A549 (cell line): ENCODE results near the gene ATAD2B. TPM values are rescaled to one million over a fixed set of nuclear protein-coding genes. Genes with fewer than 3 reads are reported as not detected.

Source experiments
- ATAC-seq, 2 experiments: fragments of 200-7000 bp in 1 of 2; fragments of >200 bp in 1 of 2; cut with Nextera tagmentation in 1 of 2; cut with Tn5 transposase in 1 of 2; 3 replicates each; pipeline versions ENCODE4 v1.8.0 to v1.9.1; 2018 to 2020; ENCODE audit warnings: mild to moderate bottlenecking in 1 of 2, moderate library complexity in 1 of 2
- CTCF ChIA-PET: fragments of 300-600 bp; sonication (Branson Sonifier 250); formaldehyde crosslinking; extraction: SDS; loops from one replicate; lab custom pipeline; 2021; ENCODE audit warnings: antibody characterized with exemption, inconsistent platforms; lab: Yijun Ruan, JAX
- POLR2A ChIA-PET: fragments of 350-600 bp; formaldehyde crosslinking; extraction: SDS; loops from one replicate; lab custom pipeline; 2021; ENCODE audit warnings: antibody characterized with exemption, inconsistent platforms; lab: Yijun Ruan, JAX
- DNase-seq, 2 experiments: peaks; one replicate each; pipeline versions ENCODE4 v3.0.0 to v3.0.0-alpha.2; 2011 to 2016; ENCODE audit warnings: low read depth in 1 of 2, low spot score in 1 of 2
- FAIRE-seq: peaks from 2 replicates; lab custom pipeline; 2011; peaks lifted over from hg19 to GRCh38; lab: Jason Lieb, UNC
- H3K27ac ChIP-seq, 2 experiments: fragments of >200 bp; sonication (Bioruptor Twin); formaldehyde crosslinking; 3 replicates each; pipeline ENCODE4 v1.5.1; 2016 to 2017
- H3K4me1 ChIP-seq: fragments of >200 bp; sonication (Bioruptor Twin); formaldehyde crosslinking; 3 replicates; pipeline ENCODE4 v1.6.1; 2016
- H3K4me2 ChIP-seq: fragments of >200 bp; sonication (Bioruptor Twin); formaldehyde crosslinking; 3 replicates; pipeline ENCODE4 v1.6.1; 2016
- H3K4me3 ChIP-seq: fragments of >200 bp; sonication (Bioruptor Twin); formaldehyde crosslinking; 3 replicates; pipeline ENCODE4 v1.5.1; 2016
- H3K9me3 ChIP-seq: fragments of >200 bp; sonication (Bioruptor Twin); formaldehyde crosslinking; 3 replicates; pipeline ENCODE4 v1.6.1; 2016
- ATOH8 ChIP-seq: fragments of 250-450 bp; sonication (Bioruptor Pico); IDR thresholded peaks from 2 replicates; pipeline ENCODE4 v1.5.0; 2020; ENCODE audit warnings: low read depth, mild to moderate bottlenecking, moderate library complexity
- CHD4 ChIP-seq: fragments of 200-600 bp; sonication (generic); IDR thresholded peaks from 2 replicates; pipeline ENCODE4 v1.6.1; 2016; ENCODE audit warnings: antibody characterized with exemption, mild to moderate bottlenecking, borderline replicate concordance
- EHMT2 ChIP-seq: fragments of 200-600 bp; sonication (generic); IDR thresholded peaks from 2 replicates; pipeline ENCODE4 v1.6.1; 2016; ENCODE audit warnings: antibody characterized with exemption, low read depth, mild to moderate bottlenecking, moderate library complexity
- EP300 ChIP-seq, 2 experiments: fragments of >200 bp; sonication (Bioruptor Twin); formaldehyde crosslinking; IDR thresholded peaks; 2 replicates in 1 of 2; 3 replicates in 1 of 2; pipeline ENCODE4 v1.6.1; 2016 to 2017
- GATA3 ChIP-seq: IDR thresholded peaks from 2 replicates; pipeline ENCODE4 v1.6.1; 2012; ENCODE audit warnings: borderline replicate concordance
- HEYL ChIP-seq: fragments of 250-450 bp; sonication (Bioruptor Pico); IDR thresholded peaks from 2 replicates; pipeline ENCODE4 v1.8.0; 2021; ENCODE audit warnings: mild to moderate bottlenecking, moderate library complexity
- HMGXB4 ChIP-seq: fragments of 250-450 bp; sonication (Bioruptor Pico); IDR thresholded peaks from 2 replicates; pipeline ENCODE4 v1.5.0; 2021; ENCODE audit warnings: mild to moderate bottlenecking, moderate library complexity, borderline replicate concordance
- HOXB5 ChIP-seq: fragments of 250-450 bp; sonication (Bioruptor Pico); IDR thresholded peaks from 2 replicates; pipeline ENCODE4 v1.5.0; 2020; ENCODE audit warnings: mild to moderate bottlenecking, moderate library complexity
- JUN ChIP-seq, 2 experiments: fragments of >200 bp; sonication (Bioruptor Twin); formaldehyde crosslinking; IDR thresholded peaks; 2 replicates in 1 of 2; 3 replicates in 1 of 2; pipeline ENCODE4 v1.6.1; 2016 to 2017
- MAFK ChIP-seq: fragments of 450-650 bp; IDR thresholded peaks from 2 replicates; pipeline ENCODE4 v1.6.1; 2014; ENCODE audit not compliant: partially characterized antibody
- MAZ ChIP-seq: fragments of 150-350 bp; IDR thresholded peaks from 2 replicates; pipeline ENCODE4 v1.6.1; 2014; ENCODE audit warnings: antibody characterized with exemption, low read depth, low read length, borderline replicate concordance
- MYC ChIP-seq: IDR thresholded peaks from 2 replicates; pipeline ENCODE4 v1.6.1; 2012; ENCODE audit warnings: mild to moderate bottlenecking, inconsistent platforms, low read length, improper control_type of control experiment, borderline replicate concordance
- NPAS2 ChIP-seq: fragments of 250-450 bp; sonication (Bioruptor Pico); IDR thresholded peaks from 2 replicates; pipeline ENCODE4 v1.8.0; 2022; ENCODE audit warnings: mild to moderate bottlenecking, moderate library complexity, borderline replicate concordance
- NR3C1 ChIP-seq: fragments of >200 bp; sonication (Bioruptor Twin); formaldehyde crosslinking; IDR thresholded peaks from 3 replicates; pipeline ENCODE4 v1.6.1; 2017
- RCOR1 ChIP-seq: fragments of 150-350 bp; IDR thresholded peaks from 2 replicates; pipeline ENCODE4 v1.6.1; 2014; ENCODE audit warnings: antibody characterized with exemption, low read length, low read depth
- RFX5 ChIP-seq: fragments of 450-650 bp; IDR thresholded peaks from 2 replicates; pipeline ENCODE4 v1.7.1; 2014; ENCODE audit warnings: antibody characterized with exemption, mild to moderate bottlenecking, moderate library complexity
- SREBF2 ChIP-seq: fragments of 450-650 bp; IDR thresholded peaks from 2 replicates; pipeline ENCODE4 v1.6.1; 2014; ENCODE audit warnings: mild to moderate bottlenecking, moderate library complexity
- ZNF302 ChIP-seq: fragments of 250-450 bp; sonication (Bioruptor Pico); IDR thresholded peaks from 2 replicates; pipeline ENCODE4 v1.9.0; 2021; ENCODE audit warnings: inconsistent platforms, mild to moderate bottlenecking, moderate library complexity
- WGBS: methylation state at CpG from one replicate; pipeline ENCODE4 v1.1.6; 2017; ENCODE audit errors: missing lambda C conversion rate; 5-methylcytosine and 5-hydroxymethylcytosine counted together
- polyA plus RNA-seq, 4 experiments: library from polyadenylated mRNA; depleted of rRNA in 3 of 4; stranded (reverse); fragments of >200 nt; fragmentation: RNase III in 1 of 4; extraction: RNeasy Plus Mini Kit Qiagen cat#74134 plus additional on column Dnase treatment in 1 of 4; gene quantifications; 2 replicates in 3 of 4; 3 replicates in 1 of 4; pipeline ENCODE4 v1.2.3, GENCODE V29; 2011 to 2017
- TF ChIP-seq, protein P1 (sequence below): fragments of 200-600 bp; sonication (generic); IDR thresholded peaks from 2 replicates; pipeline ENCODE4 v1.6.1; 2016; ENCODE audit warnings: antibody characterized with exemption, mild to moderate bottlenecking, moderate library complexity
- TF ChIP-seq, protein P2 (sequence below): IDR thresholded peaks from 2 replicates; pipeline ENCODE4 v1.6.1; 2012; ENCODE audit warnings: low read depth, borderline replicate concordance
- TF ChIP-seq, protein P3 (sequence below): IDR thresholded peaks from 2 replicates; pipeline ENCODE4 v1.6.1; 2012
- TF ChIP-seq, protein P4 (sequence below): fragments of 150-350 bp; IDR thresholded peaks from 2 replicates; pipeline ENCODE4 v1.6.1; 2014; ENCODE audit warnings: low read depth, mild to moderate bottlenecking, low read length

ATAD2B gene
- polyA plus RNA-seq, 2 of the 4 experiments (the other 2 are of a cell fraction) = 5.4 to 13.1 TPM

- CTCF ChIA-PET = interaction anchor here (1.0 kb wide), 1 partner anchor 12 kb away, joined by 3 read pairs; no protein-coding TSS in a partner anchor
- POLR2A ChIA-PET = no interaction called here
- FAIRE-seq = no peak
- DNase-seq = no peak
- Histone ChIP-seq H3K4me2 (no peak overlapping the region), H3K4me1 (no peaks in the 10 kb centered on the region), H3K4me3 (no peak overlapping the region), H3K27ac (no peak overlapping the region), H3K9me3 (no peaks in the 10 kb centered on the region)
- no peak for TF ChIP-seq ATOH8 (CRISPR knock-in tag)
- TF ChIP-seq NR3C1 = no peak
- no peak for TF ChIP-seq GATA3
- TF ChIP-seq JUN (IDR thresholded peaks at IDR 0.05) = no peak
- TF ChIP-seq EHMT2 = no peak
- TF ChIP-seq SREBF2 = no peak
- no peak for TF ChIP-seq HOXB5 (CRISPR knock-in tag)
- TF ChIP-seq CHD4 = no peak
- no peak for ATAC-seq
- WGBS = 65% methylated on average over 1 of the region's 1 CpG
Observed at GRCh38 chr2:23772056-23772455, 154.9 kb downstream of the ATAD2B start.

DNA sequence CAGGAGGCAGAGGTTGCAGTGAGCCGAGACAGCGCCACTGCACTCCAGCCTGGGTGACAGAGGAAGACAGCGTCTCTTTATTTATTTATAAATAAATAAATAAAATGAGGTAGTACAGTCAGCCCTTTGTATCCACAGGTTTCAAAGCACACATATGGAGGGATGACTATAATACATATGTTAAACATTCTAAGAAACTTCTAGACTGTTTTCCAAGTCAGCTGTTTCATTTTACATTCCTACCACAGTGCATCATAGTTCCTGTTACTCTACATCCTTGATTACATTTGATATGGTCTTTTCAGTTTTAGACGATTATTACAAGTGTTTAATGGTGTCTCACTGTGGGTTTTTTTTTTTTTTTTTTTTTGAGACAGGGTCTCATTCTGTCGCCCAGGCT lies 157.6 kb downstream of the ATAD2B start:
- DNase-seq (no peak), FAIRE-seq (no peak), ATAC-seq (no peak)
- H3K4me3 ChIP-seq = no peak overlapping the region
- H3K4me2 ChIP-seq = no peak overlapping the region
- ChIA-PET CTCF (interaction anchor here (0.6 to 2.2 kb wide), 4 partner anchors 8 to 402 kb away, joined by 3 to 9 read pairs (median 4); no protein-coding TSS in a partner anchor), POLR2A (no interaction called here)
- TF ChIP-seq HMGXB4 (CRISPR knock-in tag) = no peak
- no peak for TF ChIP-seq CHD4
- TF ChIP-seq GATA3 = no peak
- no peak for TF ChIP-seq ZNF302 (CRISPR knock-in tag)
- no peak for TF ChIP-seq RCOR1
- TF ChIP-seq, protein P1, sequence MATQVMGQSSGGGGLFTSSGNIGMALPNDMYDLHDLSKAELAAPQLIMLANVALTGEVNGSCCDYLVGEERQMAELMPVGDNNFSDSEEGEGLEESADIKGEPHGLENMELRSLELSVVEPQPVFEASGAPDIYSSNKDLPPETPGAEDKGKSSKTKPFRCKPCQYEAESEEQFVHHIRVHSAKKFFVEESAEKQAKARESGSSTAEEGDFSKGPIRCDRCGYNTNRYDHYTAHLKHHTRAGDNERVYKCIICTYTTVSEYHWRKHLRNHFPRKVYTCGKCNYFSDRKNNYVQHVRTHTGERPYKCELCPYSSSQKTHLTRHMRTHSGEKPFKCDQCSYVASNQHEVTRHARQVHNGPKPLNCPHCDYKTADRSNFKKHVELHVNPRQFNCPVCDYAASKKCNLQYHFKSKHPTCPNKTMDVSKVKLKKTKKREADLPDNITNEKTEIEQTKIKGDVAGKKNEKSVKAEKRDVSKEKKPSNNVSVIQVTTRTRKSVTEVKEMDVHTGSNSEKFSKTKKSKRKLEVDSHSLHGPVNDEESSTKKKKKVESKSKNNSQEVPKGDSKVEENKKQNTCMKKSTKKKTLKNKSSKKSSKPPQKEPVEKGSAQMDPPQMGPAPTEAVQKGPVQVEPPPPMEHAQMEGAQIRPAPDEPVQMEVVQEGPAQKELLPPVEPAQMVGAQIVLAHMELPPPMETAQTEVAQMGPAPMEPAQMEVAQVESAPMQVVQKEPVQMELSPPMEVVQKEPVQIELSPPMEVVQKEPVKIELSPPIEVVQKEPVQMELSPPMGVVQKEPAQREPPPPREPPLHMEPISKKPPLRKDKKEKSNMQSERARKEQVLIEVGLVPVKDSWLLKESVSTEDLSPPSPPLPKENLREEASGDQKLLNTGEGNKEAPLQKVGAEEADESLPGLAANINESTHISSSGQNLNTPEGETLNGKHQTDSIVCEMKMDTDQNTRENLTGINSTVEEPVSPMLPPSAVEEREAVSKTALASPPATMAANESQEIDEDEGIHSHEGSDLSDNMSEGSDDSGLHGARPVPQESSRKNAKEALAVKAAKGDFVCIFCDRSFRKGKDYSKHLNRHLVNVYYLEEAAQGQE = no peak
- no peak for TF ChIP-seq EP300 (IDR thresholded peaks at IDR 0.05)
- TF ChIP-seq, protein P2, sequence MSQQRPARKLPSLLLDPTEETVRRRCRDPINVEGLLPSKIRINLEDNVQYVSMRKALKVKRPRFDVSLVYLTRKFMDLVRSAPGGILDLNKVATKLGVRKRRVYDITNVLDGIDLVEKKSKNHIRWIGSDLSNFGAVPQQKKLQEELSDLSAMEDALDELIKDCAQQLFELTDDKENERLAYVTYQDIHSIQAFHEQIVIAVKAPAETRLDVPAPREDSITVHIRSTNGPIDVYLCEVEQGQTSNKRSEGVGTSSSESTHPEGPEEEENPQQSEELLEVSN = no peak
- TF ChIP-seq, protein P3, sequence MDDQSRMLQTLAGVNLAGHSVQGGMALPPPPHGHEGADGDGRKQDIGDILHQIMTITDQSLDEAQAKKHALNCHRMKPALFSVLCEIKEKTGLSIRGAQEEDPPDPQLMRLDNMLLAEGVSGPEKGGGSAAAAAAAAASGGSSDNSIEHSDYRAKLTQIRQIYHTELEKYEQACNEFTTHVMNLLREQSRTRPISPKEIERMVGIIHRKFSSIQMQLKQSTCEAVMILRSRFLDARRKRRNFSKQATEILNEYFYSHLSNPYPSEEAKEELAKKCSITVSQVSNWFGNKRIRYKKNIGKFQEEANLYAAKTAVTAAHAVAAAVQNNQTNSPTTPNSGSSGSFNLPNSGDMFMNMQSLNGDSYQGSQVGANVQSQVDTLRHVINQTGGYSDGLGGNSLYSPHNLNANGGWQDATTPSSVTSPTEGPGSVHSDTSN = no peak
- TF ChIP-seq HOXB5 (CRISPR knock-in tag) = no peak
- TF ChIP-seq, protein P4, sequence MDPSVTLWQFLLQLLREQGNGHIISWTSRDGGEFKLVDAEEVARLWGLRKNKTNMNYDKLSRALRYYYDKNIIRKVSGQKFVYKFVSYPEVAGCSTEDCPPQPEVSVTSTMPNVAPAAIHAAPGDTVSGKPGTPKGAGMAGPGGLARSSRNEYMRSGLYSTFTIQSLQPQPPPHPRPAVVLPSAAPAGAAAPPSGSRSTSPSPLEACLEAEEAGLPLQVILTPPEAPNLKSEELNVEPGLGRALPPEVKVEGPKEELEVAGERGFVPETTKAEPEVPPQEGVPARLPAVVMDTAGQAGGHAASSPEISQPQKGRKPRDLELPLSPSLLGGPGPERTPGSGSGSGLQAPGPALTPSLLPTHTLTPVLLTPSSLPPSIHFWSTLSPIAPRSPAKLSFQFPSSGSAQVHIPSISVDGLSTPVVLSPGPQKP = no peak
- no peak for TF ChIP-seq RFX5
- TF ChIP-seq MAZ = no peak
- TF ChIP-seq MYC = no peak
- TF ChIP-seq HEYL (CRISPR knock-in tag) = no peak
- TF ChIP-seq NPAS2 (CRISPR knock-in tag) = no peak
- TF ChIP-seq MAFK = no peak
- H3K9me3 ChIP-seq = no peaks in the 10 kb centered on the region
- H3K27ac ChIP-seq = no peak overlapping the region
- H3K4me1 ChIP-seq = no peaks in the 10 kb centered on the region
- 85% methylated on average over 5 of the region's 5 CpGs for whole genome bisulfite sequencing
